CD4-positive, alpha-beta T cell (primary cell): ENCODE data around the gene PDE7B. TPM values are rescaled to one million over a fixed set of nuclear protein-coding genes. Genes with fewer than 3 reads are reported as not detected.
"Not testable (repeated sequence)": the region's sequence is repeated elsewhere in the genome, so short reads cannot be mapped to it uniquely, and the experiment has no call there.

Experiments
- ATAC-seq: fragments of 200-7000 bp; cut with Tn5 transposase; one replicate; pipeline ENCODE4 v1.10.0; 2022; ENCODE audit warnings: mild to moderate bottlenecking; ENCODE audit not compliant: poor library complexity
- CTCF ChIA-PET: fragments of 350-600 bp; sonication (Branson Sonifier 250); formaldehyde crosslinking; loops from one replicate; lab custom pipeline; 2021; ENCODE audit warnings: antibody characterized with exemption, inconsistent platforms; lab: Charles Lee
- POLR2A ChIA-PET: fragments of 350-600 bp; sonication (Branson Sonifier 250); formaldehyde crosslinking; loops from one replicate; lab custom pipeline; 2021; ENCODE audit warnings: antibody characterized with exemption, inconsistent platforms; lab: Charles Lee
- DNase-seq, 14 experiments: peaks; one replicate each; pipeline ENCODE4 v3.0.0-alpha.2; 2013 to 2020; ENCODE audit warnings: mixed read lengths in 2 of 14
- H3K27ac ChIP-seq, 2 donors: one replicate each; pipeline versions ENCODE4 v1.5.1 to v1.7.0; 2013; ENCODE audit warnings: low read length in 2 of 2, low read depth in 1 of 2, mild to moderate bottlenecking in 1 of 2
- H3K27me3 ChIP-seq, 2 experiments: 1 replicate in 1 of 2; 2 replicates in 1 of 2; pipeline versions ENCODE4 v1.6.1 to v1.7.0; 2013; ENCODE audit warnings: low read length in 2 of 2, control low read depth in 1 of 2, mild to moderate bottlenecking in 1 of 2, moderate library complexity in 1 of 2; ENCODE audit not compliant: insufficient read depth in 2 of 2, control insufficient read depth in 1 of 2
- H3K36me3 ChIP-seq: one replicate; pipeline ENCODE4 v1.6.1; 2013; ENCODE audit warnings: low read length, control low read depth; ENCODE audit not compliant: insufficient read depth
- H3K4me1 ChIP-seq: one replicate; pipeline ENCODE4 v1.6.1; 2013; ENCODE audit warnings: low read length, control low read depth; ENCODE audit not compliant: insufficient read depth
- H3K4me3 ChIP-seq: one replicate; pipeline ENCODE4 v1.5.1; 2013; ENCODE audit warnings: mild to moderate bottlenecking, low read length, moderate library complexity
- H3K9me3 ChIP-seq, 2 experiments: 1 replicate in 1 of 2; 2 replicates in 1 of 2; pipeline versions ENCODE4 v1.6.1 to v1.7.0; 2013; ENCODE audit warnings: low read length in 2 of 2, mild to moderate bottlenecking in 2 of 2, control low read depth in 1 of 2, moderate library complexity in 1 of 2; ENCODE audit not compliant: control insufficient read depth in 1 of 2, insufficient read depth in 1 of 2
- H3K27ac Mint-ChIP-seq: one replicate; pipeline ENCODE4 v1.8.0; 2020; ENCODE audit warnings: mixed read lengths
- H3K27me3 Mint-ChIP-seq: one replicate; pipeline ENCODE4 v1.8.0; 2021; ENCODE audit warnings: mixed read lengths
- H3K36me3 Mint-ChIP-seq: one replicate; pipeline ENCODE4 v1.8.0; 2021; ENCODE audit warnings: low read depth, mixed read lengths
- H3K4me1 Mint-ChIP-seq: one replicate; pipeline ENCODE4 v1.8.0; 2021; ENCODE audit warnings: low read depth, mixed read lengths
- H3K4me3 Mint-ChIP-seq: one replicate; pipeline ENCODE4 v1.8.0; 2020; ENCODE audit warnings: mild to moderate bottlenecking, mixed read lengths
- H3K9me3 Mint-ChIP-seq: one replicate; pipeline ENCODE4 v1.8.0; 2020; ENCODE audit warnings: mixed read lengths
- intact Hi-C, 2 experiments: fragments of 100-400 bp; cut with DNase I in 1 of 2; cut with micrococcal nuclease in 1 of 2; formaldehyde crosslinking; loops; one replicate each; pipeline versions ENCODE4 v1.15.1 to v1.9.0; 2023 to 2025; cut with DNase I, micrococcal nuclease
- total RNA-seq, 174 experiments: library from RNA in 2 of 174; stranded (reverse) in 2 of 174; gene quantifications; one replicate each; pipeline ENCODE4 v1.2.3 and lab custom pipeline; 2021 to 2026
- TF ChIP-seq, protein P1 (sequence below): fragments of 200-600 bp; IDR thresholded peaks from one replicate; pipeline ENCODE4 v1.8.0; 2022; ENCODE audit warnings: antibody characterized with exemption, mild to moderate bottlenecking

The PDE7B gene
- total RNA-seq, 2 experiments from 2014 or later, result 0.25 to 0.34 TPM

DNA sequence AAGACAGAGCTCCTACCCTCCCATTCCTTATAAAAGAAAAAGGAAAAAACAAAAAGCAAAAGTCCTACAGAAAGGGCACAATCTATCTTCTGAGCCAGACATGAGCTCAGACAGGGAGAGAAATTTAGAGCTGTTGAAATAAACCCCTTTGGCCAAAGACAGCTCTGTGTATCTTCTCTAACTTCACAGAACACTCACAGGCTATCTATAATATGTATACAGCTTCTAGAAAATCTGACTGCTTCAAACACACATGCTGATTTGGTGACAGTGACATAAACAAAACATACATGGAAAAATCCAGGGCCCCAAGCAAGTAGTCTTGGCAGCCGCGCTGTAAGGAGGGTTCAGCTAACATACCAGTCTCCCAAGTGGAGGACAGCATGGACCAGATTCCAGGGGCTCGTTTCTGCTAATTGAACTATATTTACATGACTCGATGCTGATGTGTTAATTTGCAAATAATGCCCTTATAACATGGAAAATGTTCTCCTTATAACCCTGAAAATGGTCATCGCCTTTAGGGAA lies 361.6 kb downstream of the PDE7B start:
- POLR2A ChIA-PET, result no interaction called here
- no peak for DNase-seq
- no peak overlapping the region for H3K27ac Mint-ChIP-seq
- no peak overlapping the region for H3K4me3 Mint-ChIP-seq
- CTCF ChIA-PET, result no interaction called here
- H3K36me3 ChIP-seq, result no peaks in the 10 kb centered on the region
- ATAC-seq, result no peak
- no peaks in the 10 kb centered on the region for H3K36me3 Mint-ChIP-seq
- H3K9me3 ChIP-seq, result no peaks in the 10 kb centered on the region
- intact Hi-C loops, result no loop called here
- H3K4me1 ChIP-seq, result no peaks in the 10 kb centered on the region
- no peaks in the 10 kb centered on the region for H3K27me3 ChIP-seq
- TF ChIP-seq, protein P1, sequence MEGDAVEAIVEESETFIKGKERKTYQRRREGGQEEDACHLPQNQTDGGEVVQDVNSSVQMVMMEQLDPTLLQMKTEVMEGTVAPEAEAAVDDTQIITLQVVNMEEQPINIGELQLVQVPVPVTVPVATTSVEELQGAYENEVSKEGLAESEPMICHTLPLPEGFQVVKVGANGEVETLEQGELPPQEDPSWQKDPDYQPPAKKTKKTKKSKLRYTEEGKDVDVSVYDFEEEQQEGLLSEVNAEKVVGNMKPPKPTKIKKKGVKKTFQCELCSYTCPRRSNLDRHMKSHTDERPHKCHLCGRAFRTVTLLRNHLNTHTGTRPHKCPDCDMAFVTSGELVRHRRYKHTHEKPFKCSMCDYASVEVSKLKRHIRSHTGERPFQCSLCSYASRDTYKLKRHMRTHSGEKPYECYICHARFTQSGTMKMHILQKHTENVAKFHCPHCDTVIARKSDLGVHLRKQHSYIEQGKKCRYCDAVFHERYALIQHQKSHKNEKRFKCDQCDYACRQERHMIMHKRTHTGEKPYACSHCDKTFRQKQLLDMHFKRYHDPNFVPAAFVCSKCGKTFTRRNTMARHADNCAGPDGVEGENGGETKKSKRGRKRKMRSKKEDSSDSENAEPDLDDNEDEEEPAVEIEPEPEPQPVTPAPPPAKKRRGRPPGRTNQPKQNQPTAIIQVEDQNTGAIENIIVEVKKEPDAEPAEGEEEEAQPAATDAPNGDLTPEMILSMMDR, result no peak
- H3K4me3 ChIP-seq, result no peak overlapping the region
- H3K9me3 Mint-ChIP-seq, result no peaks in the 10 kb centered on the region
- H3K4me1 Mint-ChIP-seq, result no peaks in the 10 kb centered on the region
- H3K27ac ChIP-seq, result no peak overlapping the region
- no peaks in the 10 kb centered on the region for H3K27me3 Mint-ChIP-seq

DNA sequence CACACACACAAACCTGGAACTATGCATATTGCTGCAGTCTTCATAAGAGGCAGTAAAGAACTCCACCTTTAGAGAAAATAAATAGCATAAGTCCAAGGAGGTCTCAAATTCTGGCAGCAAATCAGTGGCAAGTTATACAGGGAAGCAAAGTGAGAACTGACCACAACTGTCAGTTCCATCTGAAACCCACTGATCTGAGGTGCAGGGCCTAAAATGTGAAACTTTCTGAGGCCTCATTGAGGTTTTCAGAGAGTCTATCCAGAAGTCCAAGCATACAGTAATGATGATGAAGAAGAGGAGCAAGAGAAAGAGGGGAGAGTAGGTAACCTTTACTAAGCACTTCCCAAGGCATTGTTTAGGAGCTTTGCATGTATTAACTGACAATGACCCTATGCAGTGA lies 362.4 kb downstream of the PDE7B start:
- H3K4me3 Mint-ChIP-seq, result no peak overlapping the region
- CTCF ChIA-PET, result no interaction called here
- H3K9me3 ChIP-seq, result no peaks in the 10 kb centered on the region

GRCh38 chr6:136216503-136217401 lies 365.3 kb downstream of the PDE7B start:
- Mint-ChIP-seq H3K4me3 (no peak overlapping the region), H3K9me3 (peaks cover 3% of the 10 kb centered on the region), H3K36me3 (no peaks in the 10 kb centered on the region), H3K27me3 (no peaks in the 10 kb centered on the region), H3K27ac (no peak overlapping the region), H3K4me1 (no peaks in the 10 kb centered on the region)
- Histone ChIP-seq H3K9me3 (no peaks in the 10 kb centered on the region), H3K36me3 (no peaks in the 10 kb centered on the region), H3K27ac (no peak overlapping the region), H3K27me3 (no peaks in the 10 kb centered on the region), H3K4me3 (no peak overlapping the region), H3K4me1 (no peaks in the 10 kb centered on the region)
- ChIA-PET POLR2A (interaction anchor here (0.6 kb wide), 1 partner anchor 537 kb away, joined by 3 read pairs; no protein-coding TSS in a partner anchor), CTCF (interaction anchor here (1.9 kb wide), 1 partner anchor 10 kb away, joined by 5 read pairs; no protein-coding TSS in a partner anchor)
- intact Hi-C loops, result no loop called here
- no peak for DNase-seq
- TF ChIP-seq, protein P1, result no peak
- ATAC-seq, result no peak

More for the DNA sequence above, 362.4 kb downstream of the PDE7B start:
- H3K27me3 Mint-ChIP-seq, result no peaks in the 10 kb centered on the region
- no peaks in the 10 kb centered on the region for H3K4me1 ChIP-seq
- H3K4me1 Mint-ChIP-seq, result no peaks in the 10 kb centered on the region
- no peak for ATAC-seq
- POLR2A ChIA-PET, result no interaction called here
- TF ChIP-seq, protein P1, result no peak
- intact Hi-C loops, result no loop called here
- H3K36me3 ChIP-seq, result no peaks in the 10 kb centered on the region
- no peaks in the 10 kb centered on the region for H3K36me3 Mint-ChIP-seq
- H3K27me3 ChIP-seq, result no peaks in the 10 kb centered on the region
- H3K4me3 ChIP-seq, result no peak overlapping the region
- DNase-seq, result no peak
- H3K9me3 Mint-ChIP-seq, result no peaks in the 10 kb centered on the region
- no peak overlapping the region for H3K27ac Mint-ChIP-seq
- no peak overlapping the region for H3K27ac ChIP-seq

GRCh38 chr6:136224974-136225373 lies 373.5 kb downstream of the PDE7B start:
- H3K4me1 Mint-ChIP-seq, result peaks cover 12% of the 10 kb centered on the region

More at GRCh38 chr6:136224974-136225373, 373.5 kb downstream of the PDE7B start:
- POLR2A ChIA-PET, H3K9me3 ChIP-seq, H3K4me1 ChIP-seq, ATAC-seq, H3K27ac ChIP-seq, DNase-seq, H3K27me3 Mint-ChIP-seq, H3K27me3 ChIP-seq, H3K4me3 ChIP-seq, H3K4me3 Mint-ChIP-seq, H3K36me3 Mint-ChIP-seq, H3K27ac Mint-ChIP-seq, H3K36me3 ChIP-seq, H3K9me3 Mint-ChIP-seq, CTCF ChIA-PET: not testable (repeated sequence)
- intact Hi-C loops, result loop anchor here in 1 of 2 experiments (5.0 kb wide), 1 partner anchor 193 kb away; no protein-coding TSS in a partner anchor
